Large intestine (tissue), 3 donors: ENCODE results near the gene CPED1. TPM values are rescaled to one million over a fixed set of nuclear protein-coding genes. Genes with fewer than 3 reads are reported as not detected.
"Not testable (repeated sequence)": the region's sequence is repeated elsewhere in the genome, so short reads cannot be mapped to it uniquely, and the experiment has no call there.

ENCODE experiments used
- DNase-seq, 2 donors: peaks; one replicate each; pipeline versions ENCODE4 v3.0.0 to v3.0.0-alpha.2; 2013
- H3K27ac ChIP-seq: one replicate; pipeline ENCODE4 v1.5.1; 2013; ENCODE audit warnings: low read length
- H3K27me3 ChIP-seq: 2 replicates; pipeline ENCODE4 v1.6.1; 2013; ENCODE audit warnings: low read length; ENCODE audit not compliant: control insufficient read depth, insufficient read depth
- H3K36me3 ChIP-seq: 2 replicates; pipeline ENCODE4 v1.6.1; 2013; ENCODE audit warnings: low read length; ENCODE audit not compliant: control insufficient read depth, insufficient read depth
- H3K4me1 ChIP-seq: one replicate; pipeline ENCODE4 v1.6.1; 2013; ENCODE audit warnings: low read length; ENCODE audit not compliant: control insufficient read depth, insufficient read depth
- H3K4me3 ChIP-seq: one replicate; pipeline ENCODE4 v1.5.1; 2013; ENCODE audit warnings: low read length
- H3K9me3 ChIP-seq: one replicate; pipeline ENCODE4 v1.6.1; 2013; ENCODE audit warnings: mild to moderate bottlenecking, low read depth, low read length, moderate library complexity; ENCODE audit not compliant: control insufficient read depth
- WGBS: methylation state at CpG from one replicate; pipeline ENCODE4 v1.1.5; 2013; ENCODE audit warnings: low lambda C conversion rate; ENCODE audit not compliant: insufficient coverage; 5-methylcytosine and 5-hydroxymethylcytosine counted together
- polyA plus RNA-seq: library from polyadenylated mRNA; unstranded; fragments of 120-200 nt; gene quantifications from one replicate; pipeline ENCODE4 v1.2.1, GENCODE V29; 2013

Gene CPED1
- polyA plus RNA-seq, 1 donor, result 12.1 TPM

GRCh38 chr7:121071132-121071531 lies 82.6 kb downstream of the CPED1 start:
- Histone ChIP-seq H3K27me3 (no peaks in the 10 kb centered on the region), H3K9me3 (no peaks in the 10 kb centered on the region), H3K36me3 (no peaks in the 10 kb centered on the region), H3K27ac (no peak overlapping the region), H3K4me3 (no peak overlapping the region), H3K4me1 (no peaks in the 10 kb centered on the region)
- no peak for DNase-seq
- WGBS, result no CpG with 5 or more reads among the region's 1 CpG

GRCh38 chr7:121071662-121072061 lies 83.2 kb downstream of the CPED1 start:
- no peaks in the 10 kb centered on the region for H3K9me3 ChIP-seq
- no peak for DNase-seq
- H3K27me3 ChIP-seq, result no peaks in the 10 kb centered on the region
- H3K36me3 ChIP-seq, result no peaks in the 10 kb centered on the region
- WGBS, result 50% methylated on average over 1 of the region's 2 CpGs
- H3K4me1 ChIP-seq, result no peaks in the 10 kb centered on the region
- H3K4me3 ChIP-seq, result no peak overlapping the region
- no peak overlapping the region for H3K27ac ChIP-seq

- Histone ChIP-seq H3K27ac (no peak overlapping the region), H3K36me3 (no peaks in the 10 kb centered on the region), H3K9me3 (no peaks in the 10 kb centered on the region), H3K4me1 (no peaks in the 10 kb centered on the region), H3K27me3 (no peaks in the 10 kb centered on the region), H3K4me3 (no peak overlapping the region)
- 67% methylated on average over 1 of the region's 2 CpGs for WGBS
- no peak for DNase-seq
Observed at GRCh38 chr7:121072826-121073225, 84.3 kb downstream of the CPED1 start.

DNA sequence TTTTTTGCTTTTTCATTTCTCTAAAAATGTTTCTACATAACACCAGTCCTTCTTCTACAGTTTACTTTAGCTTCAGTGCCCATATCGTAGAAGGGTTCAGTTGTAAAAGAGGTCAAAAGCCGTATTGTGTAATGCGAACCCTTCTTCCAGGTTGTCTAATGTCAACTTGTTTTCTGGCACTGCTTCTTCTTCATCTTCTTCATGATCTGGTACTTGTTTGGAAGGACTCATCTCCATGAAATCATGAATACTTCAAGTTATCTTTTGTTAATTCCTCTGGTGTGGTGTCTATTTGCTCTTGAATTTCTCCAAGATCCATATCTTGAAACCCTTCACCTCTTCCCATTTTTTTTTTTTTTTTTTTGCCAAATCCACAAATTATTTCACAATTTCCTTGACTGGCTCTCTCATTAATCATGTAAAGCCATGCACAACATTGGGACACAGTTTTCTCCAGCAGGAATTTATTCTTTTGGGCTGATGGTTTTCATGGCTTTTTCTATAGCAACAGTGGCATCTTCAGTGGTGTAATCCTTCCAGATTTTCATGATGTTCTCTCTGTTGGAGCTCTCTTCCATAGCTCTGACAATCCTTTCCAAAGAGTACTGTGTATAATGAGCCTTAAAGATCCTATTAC lies 85.1 kb downstream of the CPED1 start:
- Histone ChIP-seq H3K36me3 (no peaks in the 10 kb centered on the region), H3K9me3 (no peaks in the 10 kb centered on the region), H3K27me3 (no peaks in the 10 kb centered on the region), H3K4me3 (no peak overlapping the region), H3K27ac (no peak overlapping the region), H3K4me1 (no peaks in the 10 kb centered on the region)
- no peak for DNase-seq
- 57% methylated on average over 3 of the region's 3 CpGs for WGBS

DNA sequence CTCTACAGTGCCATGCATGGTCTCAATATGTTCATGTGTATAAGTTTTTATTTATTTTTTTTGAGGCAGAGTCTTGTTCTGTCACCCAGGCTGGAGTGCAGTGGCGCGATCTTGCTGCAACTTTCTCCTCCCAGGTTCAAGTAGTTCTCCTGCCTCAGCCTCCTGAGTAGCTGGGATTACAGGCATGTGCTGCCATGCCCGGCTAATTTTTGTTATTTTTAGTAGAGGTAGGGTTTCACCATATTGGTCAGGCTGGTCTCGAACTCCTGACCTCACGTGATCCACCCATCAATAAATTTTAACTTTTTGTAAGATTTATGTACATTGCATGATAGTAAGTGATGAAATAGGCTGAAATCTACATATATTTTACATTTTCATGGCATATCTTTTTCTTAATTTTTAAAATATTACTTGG lies 86.9 kb downstream of the CPED1 start:
- H3K27ac ChIP-seq, H3K9me3 ChIP-seq, DNase-seq, H3K27me3 ChIP-seq, H3K36me3 ChIP-seq, H3K4me1 ChIP-seq, H3K4me3 ChIP-seq: not testable (repeated sequence)
- no CpG with 5 or more reads among the region's 5 CpGs for WGBS

- Histone ChIP-seq H3K9me3 (no peaks in the 10 kb centered on the region), H3K27ac (no peak overlapping the region)
Observed at GRCh38 chr7:121075952-121076349, 87.4 kb downstream of the CPED1 start.

DNA sequence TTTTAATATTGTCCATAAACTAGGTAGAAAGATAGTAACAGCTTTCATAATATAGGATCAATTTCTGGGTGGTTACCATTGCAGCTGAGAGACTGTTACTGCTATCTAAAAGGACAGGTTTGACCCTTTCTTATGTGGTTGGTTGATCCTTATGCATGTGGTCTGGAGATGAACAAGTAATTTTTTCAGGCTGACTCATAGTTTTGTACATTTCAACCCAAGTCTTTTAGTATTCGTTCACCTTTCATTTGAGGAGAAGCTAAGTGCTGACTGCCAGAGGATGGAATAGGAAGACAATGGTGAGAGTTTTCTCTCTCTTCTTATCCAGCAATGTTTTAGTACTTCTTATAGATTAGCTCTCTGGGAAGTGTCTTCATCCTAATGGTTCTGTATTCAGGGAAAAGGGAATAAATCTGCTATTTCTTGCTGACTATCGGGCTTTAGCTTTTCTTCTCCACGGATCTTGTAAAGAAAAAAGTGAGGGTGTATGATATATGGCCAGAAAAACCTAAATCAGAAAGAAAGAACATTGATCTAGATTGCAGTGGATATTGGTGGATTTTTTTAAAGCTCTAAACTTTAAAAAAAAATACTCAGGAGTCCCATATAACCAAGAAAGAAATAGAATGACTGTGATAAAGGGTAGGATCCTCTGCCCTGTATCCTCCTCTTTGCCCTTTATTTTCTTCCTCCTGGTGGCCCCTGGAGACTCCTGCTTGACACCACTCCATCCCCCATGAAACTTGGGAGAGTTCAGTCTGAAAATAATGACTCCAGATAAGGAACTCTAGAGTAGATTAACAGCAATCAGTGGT lies 88.0 kb downstream of the CPED1 start:
- Histone ChIP-seq H3K27ac (no peak overlapping the region), H3K4me3 (no peak overlapping the region), H3K4me1 (no peaks in the 10 kb centered on the region), H3K9me3 (no peaks in the 10 kb centered on the region), H3K36me3 (no peaks in the 10 kb centered on the region), H3K27me3 (no peaks in the 10 kb centered on the region)
- no peak for DNase-seq
- WGBS, result 100% methylated on average over 2 of the region's 3 CpGs

More at GRCh38 chr7:121075952-121076349, 87.4 kb downstream of the CPED1 start:
- Histone ChIP-seq H3K36me3 (no peaks in the 10 kb centered on the region), H3K4me1 (no peaks in the 10 kb centered on the region), H3K4me3 (no peak overlapping the region), H3K27me3 (no peaks in the 10 kb centered on the region)
- no peak for DNase-seq
- no CpG with 5 or more reads among the region's 3 CpGs for WGBS

DNA sequence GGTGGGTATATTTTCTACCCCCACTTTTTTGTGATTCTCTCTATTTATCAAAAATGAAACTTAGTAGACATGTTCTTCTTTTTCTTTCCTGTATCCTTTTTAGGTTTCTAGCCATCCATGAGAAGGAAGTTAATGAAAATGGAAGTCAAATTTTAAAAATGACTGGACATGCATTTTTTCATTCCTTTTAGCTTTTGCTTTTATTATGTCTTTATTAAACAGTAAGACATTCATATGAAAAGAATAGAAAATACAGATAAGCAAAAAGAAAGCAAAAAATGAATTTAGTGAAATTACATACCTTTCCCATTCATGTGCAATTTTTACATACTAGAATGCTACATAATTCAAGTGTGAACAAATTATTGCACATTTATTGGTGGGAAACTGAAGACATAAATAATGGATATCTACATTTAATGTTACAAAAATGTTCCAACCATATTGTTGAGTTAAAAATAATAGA lies 88.7 kb downstream of the CPED1 start:
- Histone ChIP-seq H3K36me3 (no peaks in the 10 kb centered on the region), H3K4me3 (no peak overlapping the region), H3K4me1 (no peaks in the 10 kb centered on the region), H3K9me3 (no peaks in the 10 kb centered on the region), H3K27me3 (no peaks in the 10 kb centered on the region), H3K27ac (no peak overlapping the region)
- DNase-seq, result no peak

DNA sequence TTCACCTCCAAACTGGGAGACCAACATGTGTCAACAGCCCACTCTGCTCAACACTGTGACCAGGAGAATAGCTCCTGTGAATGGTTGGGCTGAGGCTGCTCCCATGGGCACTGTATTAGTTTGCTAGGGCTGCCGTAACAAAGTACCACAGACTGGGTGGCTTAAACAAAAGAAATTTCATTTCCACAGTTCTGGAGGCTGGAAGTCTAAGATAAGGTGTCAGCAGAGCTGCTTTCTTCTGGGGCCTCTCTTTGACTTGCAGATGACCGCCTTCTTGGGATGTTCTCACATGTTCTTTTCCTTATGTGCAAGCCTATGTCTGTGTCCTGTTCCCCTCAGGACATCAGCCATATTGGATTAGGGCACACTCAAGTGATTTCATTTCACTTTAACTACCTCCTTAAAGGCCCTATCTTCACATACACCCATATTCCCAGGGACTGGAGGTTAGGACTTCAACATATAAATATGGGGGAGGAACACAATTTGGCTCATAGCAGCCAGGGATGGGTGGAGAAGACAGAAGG lies 90.3 kb downstream of the CPED1 start:
- DNase-seq, result no peak
- no peaks in the 10 kb centered on the region for H3K27me3 ChIP-seq
- no peak overlapping the region for H3K4me3 ChIP-seq
- H3K4me1 ChIP-seq, result no peaks in the 10 kb centered on the region
- WGBS, result no CpG with 5 or more reads among the region's 2 CpGs
- H3K36me3 ChIP-seq, result no peaks in the 10 kb centered on the region
- no peak overlapping the region for H3K27ac ChIP-seq
- H3K9me3 ChIP-seq, result no peaks in the 10 kb centered on the region

DNA sequence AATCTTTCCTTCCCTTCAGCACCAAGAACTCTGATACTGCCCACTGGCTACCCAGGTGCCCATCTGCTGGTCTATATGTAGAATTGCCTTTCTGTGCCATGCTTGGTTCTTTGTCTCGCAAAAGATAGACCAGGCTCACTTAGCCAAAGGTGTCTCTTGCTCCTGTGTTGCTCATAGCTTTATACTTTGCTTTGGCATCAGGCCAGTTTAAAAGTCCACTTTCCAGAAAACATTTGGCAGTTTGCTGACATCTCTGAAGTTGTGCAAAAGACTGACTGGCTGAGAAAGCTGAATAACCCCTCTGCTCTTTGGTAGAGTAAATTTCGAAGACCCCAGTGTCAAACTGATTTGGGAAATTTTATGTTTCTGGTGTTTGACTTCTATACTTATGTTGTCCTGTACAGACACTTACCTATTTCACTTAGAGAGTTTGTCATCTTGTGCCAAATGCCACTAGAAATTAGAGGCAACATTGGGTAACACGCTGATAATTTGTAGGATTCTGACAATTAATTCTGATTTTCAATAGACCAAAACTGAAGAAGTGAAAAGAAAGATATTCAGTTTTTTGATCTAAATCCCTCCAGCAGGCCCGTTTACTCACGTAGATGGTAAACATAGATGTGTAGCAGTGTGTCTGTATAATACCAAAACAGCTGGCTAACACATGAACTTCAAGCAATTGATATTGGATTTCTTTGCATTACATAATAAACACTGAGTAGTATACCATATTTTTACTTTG lies 91.1 kb downstream of the CPED1 start:
- H3K27me3 ChIP-seq, result no peaks in the 10 kb centered on the region
- no peak overlapping the region for H3K4me3 ChIP-seq
- H3K4me1 ChIP-seq, result no peaks in the 10 kb centered on the region
- H3K27ac ChIP-seq, result no peak overlapping the region
- WGBS, result 90% methylated on average over 2 of the region's 5 CpGs
- no peak for DNase-seq
- no peaks in the 10 kb centered on the region for H3K36me3 ChIP-seq
- H3K9me3 ChIP-seq, result no peaks in the 10 kb centered on the region
